ENCODE results near the gene RALGPS1. TPM values are rescaled to one million over a fixed set of nuclear protein-coding genes. Genes with fewer than 3 reads are reported as not detected.

Gene RALGPS1
- total RNA-seq, 4 donors from 2014 or later, result 7.3 to 22.4 (median 15.4) TPM

GRCh38 chr9:126883636-126884035 is 30.9 kb upstream of the RALGPS1 start:
- intact Hi-C loops (cut with DNase I; ENCODE audit: low total_unique reads), result no loop called here
- DNase-seq (ENCODE audit: low spot score in 2 of 2), result no peak
- WGBS, 2 donors, result 80 to 82% methylated on average over 15 of the region's 15 CpGs
- no peak overlapping the region for H3K4me3 ChIP-seq (ENCODE audit: low read depth, poor library complexity, severe bottlenecking)
- TF ChIP-seq POLR2A (IDR thresholded peaks at IDR 0.05) (no peak), CTCF (IDR thresholded peaks at IDR 0.05) (no peak)

- intact Hi-C loops (cut with DNase I; ENCODE audit: low total_unique reads), result no loop called here
- no peak for DNase-seq (ENCODE audit: low spot score in 2 of 2)
- WGBS, 2 donors, result 66 to 73% methylated on average over 6 of the region's 6 CpGs
- TF ChIP-seq POLR2A (IDR thresholded peaks at IDR 0.05) (no peak), CTCF (IDR thresholded peaks at IDR 0.05) (no peak)
- no peak overlapping the region for H3K4me3 ChIP-seq (ENCODE audit: low read depth, poor library complexity, severe bottlenecking)
These were observed 29.4 kb upstream of the RALGPS1 start for GRCh38 chr9:126885131-126885641.

GRCh38 chr9:126886034-126886822 is 28.4 kb upstream of the RALGPS1 start:
- WGBS, 2 donors, result 85 to 87% methylated on average over 23 of the region's 23 CpGs
- H3K4me3 ChIP-seq (ENCODE audit: low read depth, poor library complexity, severe bottlenecking), result no peak overlapping the region
- intact Hi-C loops (cut with DNase I; ENCODE audit: low total_unique reads), result no loop called here
- no peak for DNase-seq (ENCODE audit: low spot score in 2 of 2)
- no peak for TF ChIP-seq POLR2A (IDR thresholded peaks at IDR 0.05)
- no peak for TF ChIP-seq CTCF (IDR thresholded peaks at IDR 0.05)

- TF ChIP-seq CTCF (IDR thresholded peaks at IDR 0.05), result no peak
- TF ChIP-seq POLR2A (IDR thresholded peaks at IDR 0.05), result no peak
- WGBS, 2 donors, result 61 to 78% methylated on average over 10 of the region's 10 CpGs
- DNase-seq (ENCODE audit: low spot score in 2 of 2), result no peak
- no peak overlapping the region for H3K4me3 ChIP-seq (ENCODE audit: low read depth, poor library complexity, severe bottlenecking)
- intact Hi-C loops (cut with DNase I; ENCODE audit: low total_unique reads), result no loop called here
These were observed 27.7 kb upstream of the RALGPS1 start for GRCh38 chr9:126886897-126887296.

- no peak for DNase-seq (ENCODE audit: low spot score in 2 of 2)
- TF ChIP-seq POLR2A (IDR thresholded peaks at IDR 0.05) (no peak), CTCF (IDR thresholded peaks at IDR 0.05) (no peak)
- H3K4me3 ChIP-seq (ENCODE audit: low read depth, poor library complexity, severe bottlenecking), result no peak overlapping the region
- WGBS, 2 donors, result 53 to 59% methylated on average over 3 of the region's 3 CpGs
- intact Hi-C loops (cut with DNase I; ENCODE audit: low total_unique reads), result no loop called here
These were observed 22.9 kb upstream of the RALGPS1 start for GRCh38 chr9:126891676-126892075.

Measured in lower leg skin (tissue), 4 donors.